ENCODE results near the gene ACMSD.

ACMSD gene

GRCh38 chr2:134949981-134950708 is 111.7 kb downstream of the ACMSD start:
- DNase-seq (ENCODE audit: low read depth, low spot score): no peak

GRCh38 chr2:134950886-134951285 is 112.5 kb downstream of the ACMSD start:
- no peak for DNase-seq (ENCODE audit: low read depth, low spot score)
